Measurements from ENCODE around the gene EVI5.

EVI5 gene

GRCh38 chr1:92482665-92483609, 302.0 kb downstream of the EVI5 start:
- no peak for DNase-seq (ENCODE audit: low read depth)

GRCh38 chr1:92481971-92482664, 302.8 kb downstream of the EVI5 start:
- DNase-seq (ENCODE audit: low read depth), result no peak

GRCh38 chr1:92481599-92481925, 303.3 kb downstream of the EVI5 start:
- no peak for DNase-seq (ENCODE audit: low read depth)

GRCh38 chr1:92480813-92481598, 303.9 kb downstream of the EVI5 start:
- no peak for DNase-seq (ENCODE audit: low read depth)

- DNase-seq (ENCODE audit: low read depth), result no peak
Observed at GRCh38 chr1:92480200-92480812, 304.6 kb downstream of the EVI5 start.

- DNase-seq (ENCODE audit: low read depth), result no peak
Observed at GRCh38 chr1:92479587-92479986, 305.3 kb downstream of the EVI5 start.

GRCh38 chr1:92478393-92478792, 306.5 kb downstream of the EVI5 start:
- no peak for DNase-seq (ENCODE audit: low read depth)

GRCh38 chr1:92476071-92476631, 308.8 kb downstream of the EVI5 start:
- no peak for DNase-seq (ENCODE audit: low read depth)

GRCh38 chr1:92475029-92475428, 309.9 kb downstream of the EVI5 start:
- DNase-seq (ENCODE audit: low read depth), result no peak

- DNase-seq (ENCODE audit: low read depth), result no peak
Observed at GRCh38 chr1:92473781-92474495, 311.0 kb downstream of the EVI5 start.

- DNase-seq (ENCODE audit: low read depth), result no peak
Observed at GRCh38 chr1:92470216-92470615, 314.7 kb downstream of the EVI5 start.

GRCh38 chr1:92466683-92467352, 318.1 kb downstream of the EVI5 start:
- no peak for DNase-seq (ENCODE audit: low read depth)

- no peak for DNase-seq (ENCODE audit: low read depth)
Observed at GRCh38 chr1:92465256-92465647, 319.7 kb downstream of the EVI5 start.

GRCh38 chr1:92464588-92465255, 320.2 kb downstream of the EVI5 start:
- no peak for DNase-seq (ENCODE audit: low read depth)

- no peak for DNase-seq (ENCODE audit: low read depth)
Observed at GRCh38 chr1:92461364-92462097, 323.4 kb downstream of the EVI5 start.

- no peak for DNase-seq (ENCODE audit: low read depth)
Observed at GRCh38 chr1:92459871-92460320, 325.0 kb downstream of the EVI5 start.

Data from fibroblast of the conjunctiva (primary cell).